ENCODE measurements around the gene CARD11.
"Not testable (repeated sequence)": the region's sequence is repeated elsewhere in the genome, so short reads cannot be mapped to it uniquely, and the experiment has no call there.

The CARD11 gene

DNA sequence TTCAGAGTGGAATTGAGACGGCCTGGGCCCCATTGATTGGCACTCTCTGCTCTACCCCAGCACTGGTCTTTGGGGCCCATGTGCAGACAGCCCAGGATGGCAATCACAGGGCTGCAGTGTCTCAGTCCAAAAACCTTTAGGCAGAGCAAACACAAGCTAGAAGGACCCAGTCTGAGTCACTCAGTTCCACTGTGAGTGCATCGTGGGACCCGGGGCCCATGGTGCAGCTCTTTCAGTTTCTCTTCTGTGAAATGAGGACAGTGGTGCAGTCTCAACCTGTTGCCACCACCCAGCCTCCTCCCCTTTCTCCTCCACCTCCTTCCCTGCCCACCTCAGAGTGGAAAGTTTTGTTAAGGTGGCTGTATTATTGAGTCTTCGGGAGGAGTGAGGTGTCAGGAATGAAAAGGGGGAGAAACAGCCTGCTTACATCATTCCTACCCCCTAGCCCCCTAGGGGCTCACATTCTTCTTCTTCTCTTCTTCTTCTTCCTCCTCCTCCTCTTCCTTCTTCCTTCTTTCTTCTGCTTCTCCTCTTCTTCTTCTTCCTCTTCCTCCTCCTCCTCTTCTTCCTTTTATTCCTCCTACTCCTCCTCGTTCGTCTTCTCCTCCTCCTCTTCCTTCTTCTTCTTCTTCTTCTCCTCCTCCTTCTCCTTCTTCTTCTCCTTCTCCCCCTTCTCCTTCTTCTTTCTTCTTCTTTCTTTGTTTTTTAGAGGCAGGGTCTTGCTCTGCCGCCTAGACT is 19.5 kb upstream of the CARD11 start:
- DNase-seq: no peak

DNA sequence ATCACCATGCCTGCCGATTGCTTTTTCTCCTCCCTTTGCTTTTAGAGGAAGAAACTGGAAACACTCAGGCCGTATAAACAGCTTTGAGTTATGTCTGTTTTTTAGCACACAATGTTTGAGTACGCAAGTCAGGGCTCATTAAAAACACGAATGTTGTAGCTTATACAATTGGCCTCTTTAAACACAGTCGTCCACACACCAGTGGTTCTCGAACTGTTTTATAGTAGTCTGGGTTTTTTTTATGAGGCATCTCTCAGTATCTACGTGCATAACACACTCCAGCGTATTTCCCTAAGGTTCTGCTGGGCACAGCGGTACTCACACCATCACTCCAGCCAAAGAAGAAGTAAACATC is 13.4 kb upstream of the CARD11 start:
- no peak for DNase-seq

DNA sequence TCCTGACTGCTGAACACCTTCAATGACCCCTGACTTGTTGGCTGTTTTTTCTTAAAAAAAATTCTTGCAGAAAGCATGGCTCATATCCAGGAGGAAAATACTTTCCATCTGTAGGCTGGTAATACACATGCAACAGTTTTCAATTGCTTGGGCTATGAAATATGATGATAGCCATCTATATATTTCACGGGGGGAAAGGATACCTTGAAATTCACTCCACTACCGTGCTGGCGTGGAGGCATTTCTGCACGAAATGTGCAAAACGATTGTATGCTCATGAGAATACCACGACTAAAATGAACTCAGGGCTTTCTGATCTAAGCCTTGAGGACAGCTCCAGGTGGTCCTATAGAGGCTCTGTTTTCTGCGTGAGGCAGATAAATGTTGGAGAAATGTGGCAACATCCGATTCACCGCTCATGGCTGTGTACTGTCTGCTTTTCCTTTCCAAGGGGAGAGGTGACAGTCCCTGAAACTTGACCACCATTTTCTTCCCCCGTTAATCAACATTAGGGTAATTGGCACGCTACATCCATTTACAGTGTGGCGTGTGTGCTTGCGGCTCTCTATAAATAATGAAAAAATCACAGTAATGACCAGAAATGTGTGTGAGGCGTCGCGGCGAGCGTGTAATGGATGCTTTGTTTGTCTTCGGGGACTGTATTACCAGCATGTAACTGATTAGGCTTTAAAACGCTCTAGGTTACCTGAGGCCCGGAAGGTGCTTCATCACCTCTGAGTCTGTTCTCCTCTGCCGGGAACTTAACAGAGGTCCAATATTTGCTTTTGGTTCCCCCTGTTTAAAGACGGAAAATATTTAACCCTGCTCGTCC is 12.8 kb upstream of the CARD11 start:
- DNase-seq: no peak

DNA sequence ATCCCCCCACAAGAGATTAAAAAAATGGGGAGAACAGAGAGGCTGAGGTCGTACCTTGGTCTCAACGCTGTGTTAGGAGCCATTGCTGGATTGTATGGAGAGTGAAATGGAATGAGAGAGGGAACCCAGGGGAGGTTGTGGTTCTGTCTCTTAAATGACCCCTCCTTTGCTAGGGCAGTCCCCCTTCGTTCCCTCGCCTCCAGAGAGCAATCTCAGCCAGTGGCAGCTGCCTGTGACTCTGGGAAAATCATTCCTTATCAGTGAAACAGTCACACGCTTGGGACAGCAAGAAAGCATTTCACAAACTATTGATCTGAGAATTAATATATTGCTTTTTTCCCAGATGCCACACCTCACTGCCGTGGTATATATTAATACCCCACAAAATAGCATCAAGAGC is 12.0 kb upstream of the CARD11 start:
- DNase-seq: no peak

DNA sequence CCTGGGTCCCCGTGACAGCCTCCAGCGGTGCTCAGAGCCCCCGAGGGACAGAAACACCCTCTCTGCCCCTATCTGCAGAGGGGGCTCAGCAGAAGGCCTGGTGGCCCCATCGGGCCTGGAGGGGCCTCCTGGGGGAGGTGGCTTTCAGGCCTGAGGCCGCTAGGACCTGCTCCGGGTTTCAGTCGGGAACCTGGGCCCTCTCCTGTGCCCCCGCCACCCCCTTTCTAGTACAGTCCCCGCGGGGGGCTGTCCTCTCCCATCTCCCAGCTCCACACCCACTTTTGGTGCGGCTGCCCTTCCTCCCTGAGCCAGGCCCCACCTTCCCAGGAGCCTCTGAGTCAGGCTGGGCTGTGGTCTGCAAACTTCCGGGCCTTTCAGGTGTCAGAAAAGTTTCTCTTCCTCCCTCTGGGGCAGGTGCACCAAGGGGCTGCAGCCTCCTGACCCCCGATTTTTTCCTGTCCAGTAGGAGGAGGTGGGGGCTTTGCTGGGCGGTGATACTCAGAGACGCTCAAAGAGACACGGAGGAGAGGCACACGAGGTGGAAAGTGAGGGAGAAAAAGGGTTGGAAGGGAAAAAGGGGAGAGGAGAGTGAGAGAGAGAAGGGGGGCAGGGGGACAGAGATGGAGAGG is 692 bp downstream of the CARD11 start:
- DNase-seq: no peak

DNA sequence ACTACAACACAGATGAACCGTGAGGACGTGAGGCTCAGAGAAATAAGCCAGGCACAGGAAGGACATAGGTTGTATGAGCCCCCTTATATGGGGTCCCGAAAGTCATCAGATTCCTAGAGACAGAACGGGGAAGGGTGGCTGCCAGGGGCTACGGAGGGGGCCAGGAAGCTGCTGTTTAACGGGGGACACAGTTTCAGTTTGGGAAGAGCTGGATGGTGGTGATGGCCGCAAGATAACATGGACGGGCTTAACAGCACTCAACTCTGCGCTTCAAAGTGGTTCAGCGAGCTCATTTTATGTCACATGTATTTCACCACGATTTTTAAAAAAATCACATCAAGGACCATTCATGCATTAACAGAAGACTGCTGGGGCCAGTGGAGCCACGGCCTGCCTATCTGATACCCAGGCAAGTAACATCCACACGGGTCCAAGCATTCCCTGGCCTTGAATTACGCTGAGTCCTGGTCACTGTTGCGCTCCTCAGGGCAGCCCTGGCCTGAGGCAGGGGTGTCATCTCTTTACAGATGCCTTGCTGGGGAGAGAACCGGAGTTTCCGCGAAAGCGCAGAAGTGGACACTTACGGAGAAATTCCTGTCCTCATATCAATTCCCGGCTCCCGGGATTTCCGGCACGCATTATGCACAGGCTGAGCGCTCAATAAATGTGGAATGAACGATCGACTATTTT is 1.5 kb downstream of the CARD11 start:
- DNase-seq: no peak

DNA sequence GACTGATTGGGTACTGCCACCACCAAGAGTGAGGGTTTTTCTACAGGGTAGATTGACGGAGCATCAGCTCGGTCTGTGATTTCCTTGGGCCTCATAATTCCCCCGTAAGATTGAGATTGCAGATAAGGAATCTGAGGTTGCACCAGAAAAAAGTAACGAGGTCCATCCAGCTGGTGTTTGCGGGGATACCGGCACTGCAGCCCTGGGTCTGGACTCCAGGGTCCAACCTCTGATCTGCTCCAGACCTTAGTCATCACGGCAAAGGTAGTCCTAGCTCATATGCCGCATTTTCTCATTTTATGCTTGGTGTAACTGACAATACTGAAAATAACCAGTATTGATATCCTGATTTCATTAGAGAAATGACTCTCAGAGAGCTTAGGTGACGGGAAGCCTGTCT is 3.9 kb downstream of the CARD11 start:
- DNase-seq: no peak

DNA sequence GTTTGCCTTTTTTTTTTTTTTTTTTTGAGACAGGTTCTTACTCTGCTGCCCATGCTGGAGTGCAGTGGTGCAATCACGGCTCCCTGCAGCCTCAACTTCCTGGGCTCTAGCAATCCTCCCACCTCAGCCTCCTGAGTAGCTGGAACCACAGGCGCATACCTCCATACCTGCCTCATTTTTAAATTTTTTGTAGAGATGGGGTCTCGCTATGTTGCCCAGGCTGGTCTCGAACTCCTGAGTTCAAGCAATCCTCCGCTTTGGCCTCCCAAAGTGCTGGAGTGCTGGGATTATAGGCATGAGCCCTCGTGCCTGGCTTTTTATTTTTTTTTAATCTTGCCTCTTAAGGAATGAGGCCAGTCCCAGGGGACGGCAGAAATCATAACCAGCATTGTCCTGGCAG is 5.7 kb downstream of the CARD11 start:
- not testable (repeated sequence) for DNase-seq

DNA sequence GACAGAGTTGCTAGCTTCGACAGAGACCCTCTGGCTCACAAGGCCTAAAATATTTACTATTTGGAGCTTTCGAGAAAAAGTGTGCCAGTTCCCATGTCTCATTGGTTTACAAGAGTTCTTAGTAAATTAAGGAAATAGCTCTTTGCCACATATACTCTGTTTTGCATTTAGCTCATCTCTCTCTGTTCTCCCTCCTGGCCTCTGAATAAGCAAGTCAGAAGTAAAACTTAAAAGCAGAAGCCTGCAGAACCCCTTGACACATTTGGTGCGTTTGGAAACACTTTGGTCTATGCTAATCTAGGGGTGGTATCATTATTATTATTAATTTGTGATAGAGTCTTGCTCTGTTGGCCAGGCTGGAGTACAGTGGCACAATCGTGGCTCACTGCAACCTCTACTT is 6.4 kb downstream of the CARD11 start:
- no peak for DNase-seq

DNA sequence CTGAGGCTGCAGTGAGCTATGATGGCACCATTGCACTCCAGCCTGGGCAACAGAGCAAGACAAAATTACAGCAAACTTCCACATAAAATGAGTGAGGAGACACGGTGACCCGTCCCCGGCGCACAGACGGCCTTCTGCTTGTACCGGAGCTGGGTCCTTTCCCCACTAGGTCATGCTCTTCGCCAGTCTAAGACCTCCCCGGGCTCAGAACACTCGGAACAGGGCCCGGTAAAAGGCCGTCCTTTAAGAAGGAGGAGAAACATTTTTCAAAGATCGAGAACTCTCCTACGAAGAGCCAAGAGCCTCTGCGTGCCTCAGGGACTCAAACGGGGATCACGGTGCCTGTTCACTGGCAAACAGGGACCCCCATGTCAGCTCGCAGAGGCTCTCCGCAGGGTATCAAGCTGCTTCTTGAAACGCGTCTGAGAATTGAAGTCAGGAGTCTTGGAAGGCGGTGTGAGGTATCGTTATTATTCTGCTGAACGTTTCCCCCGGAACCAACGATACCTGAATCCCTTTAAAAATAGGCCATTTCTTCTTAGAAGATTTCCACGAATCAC is 9.0 kb downstream of the CARD11 start:
- DNase-seq: no peak

DNA sequence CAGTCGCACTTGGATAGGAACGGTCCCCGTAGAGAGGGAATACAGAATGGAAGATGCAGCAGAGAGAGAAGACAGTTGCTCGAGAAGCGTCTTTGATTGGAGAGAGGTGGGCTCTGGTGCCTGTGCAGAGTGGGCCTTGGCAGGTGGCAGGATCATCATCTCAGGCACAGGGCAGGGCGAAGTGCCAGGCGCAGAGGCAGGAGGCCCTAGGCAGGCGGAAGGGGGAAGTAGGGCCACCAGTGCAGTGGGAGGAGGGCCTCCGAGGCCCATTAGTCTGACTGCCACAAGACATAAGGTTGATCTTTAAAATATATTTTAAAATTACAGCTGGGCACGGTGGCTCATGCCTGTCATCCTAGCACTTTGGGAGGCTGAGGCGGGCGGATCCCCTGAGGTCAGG is 10.1 kb downstream of the CARD11 start:
- DNase-seq: no peak

DNA sequence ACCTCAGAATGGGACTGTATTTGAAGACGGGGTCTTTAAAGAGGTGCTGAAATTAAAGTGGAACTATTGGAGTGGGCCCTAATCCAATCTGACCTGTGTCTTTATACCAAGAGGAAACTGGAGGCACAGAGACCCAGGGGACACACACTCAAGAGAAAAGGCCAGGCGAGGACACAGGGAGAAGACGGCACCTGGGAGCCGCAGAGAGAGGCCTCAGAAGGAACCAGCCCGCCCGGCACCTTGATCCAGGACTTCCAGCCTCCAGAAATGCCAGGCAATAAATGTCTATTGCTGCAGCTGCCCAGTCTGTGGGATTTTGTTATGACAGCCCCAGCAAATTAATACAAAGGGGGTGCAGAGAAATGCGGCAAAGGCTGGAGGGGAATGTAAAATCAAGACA is 10.5 kb downstream of the CARD11 start:
- DNase-seq: no peak

DNA sequence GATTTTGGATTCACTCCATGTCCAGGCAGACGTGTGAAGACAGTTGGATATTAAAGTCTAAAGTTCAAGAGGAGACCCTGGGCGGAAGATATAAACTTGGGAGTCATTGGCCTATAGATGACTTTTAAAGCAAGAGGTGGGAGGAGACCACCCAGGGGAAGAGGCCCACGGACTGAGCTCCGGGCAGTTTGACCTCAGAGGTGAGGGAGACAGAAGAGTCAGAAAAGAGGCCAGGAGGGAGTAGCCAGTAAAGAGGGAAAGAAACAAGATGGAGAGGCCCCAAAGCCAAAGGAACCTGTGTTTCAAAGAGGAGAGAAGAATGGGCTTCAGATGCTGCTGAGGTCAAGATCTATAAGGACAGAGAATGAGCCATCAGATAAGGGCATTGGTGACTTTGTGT is 11.4 kb downstream of the CARD11 start:
- no peak for DNase-seq

DNA sequence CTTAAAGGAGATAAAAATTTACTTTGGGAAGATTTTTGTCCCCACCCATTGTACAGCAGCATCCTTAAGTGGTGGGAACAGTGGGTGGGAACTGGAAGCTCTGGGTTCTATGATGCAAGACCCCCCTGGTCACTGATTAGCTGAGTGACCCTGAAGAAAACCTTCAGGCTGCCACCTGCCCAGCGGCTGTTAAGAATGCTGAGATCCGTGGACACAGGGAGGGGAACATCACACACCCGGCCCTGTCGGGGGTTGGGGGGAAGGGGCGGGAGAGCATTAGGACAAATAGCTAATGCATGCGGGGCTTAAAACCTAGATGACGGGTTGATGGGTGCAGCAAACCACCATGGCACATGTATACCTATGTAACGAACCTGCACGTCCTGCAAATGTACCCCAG is 14.5 kb downstream of the CARD11 start:
- DNase-seq: no peak

DNA sequence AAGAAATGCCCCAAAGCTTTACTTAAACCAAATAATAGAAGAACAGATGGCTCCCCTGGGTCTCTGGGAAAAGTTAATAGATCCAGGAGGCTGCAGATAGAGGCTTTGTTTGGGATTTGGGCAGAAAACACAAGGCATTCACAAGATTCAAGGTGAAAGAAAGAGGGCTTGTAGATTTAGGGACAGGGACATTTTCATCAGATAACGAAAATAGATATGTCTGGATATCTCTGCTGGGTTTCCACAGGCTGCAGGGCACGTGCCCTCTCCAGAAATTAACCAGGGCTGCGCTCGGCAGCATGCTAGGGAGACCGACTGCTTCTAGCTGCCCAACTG is 14.9 kb downstream of the CARD11 start:
- DNase-seq: no peak

DNA sequence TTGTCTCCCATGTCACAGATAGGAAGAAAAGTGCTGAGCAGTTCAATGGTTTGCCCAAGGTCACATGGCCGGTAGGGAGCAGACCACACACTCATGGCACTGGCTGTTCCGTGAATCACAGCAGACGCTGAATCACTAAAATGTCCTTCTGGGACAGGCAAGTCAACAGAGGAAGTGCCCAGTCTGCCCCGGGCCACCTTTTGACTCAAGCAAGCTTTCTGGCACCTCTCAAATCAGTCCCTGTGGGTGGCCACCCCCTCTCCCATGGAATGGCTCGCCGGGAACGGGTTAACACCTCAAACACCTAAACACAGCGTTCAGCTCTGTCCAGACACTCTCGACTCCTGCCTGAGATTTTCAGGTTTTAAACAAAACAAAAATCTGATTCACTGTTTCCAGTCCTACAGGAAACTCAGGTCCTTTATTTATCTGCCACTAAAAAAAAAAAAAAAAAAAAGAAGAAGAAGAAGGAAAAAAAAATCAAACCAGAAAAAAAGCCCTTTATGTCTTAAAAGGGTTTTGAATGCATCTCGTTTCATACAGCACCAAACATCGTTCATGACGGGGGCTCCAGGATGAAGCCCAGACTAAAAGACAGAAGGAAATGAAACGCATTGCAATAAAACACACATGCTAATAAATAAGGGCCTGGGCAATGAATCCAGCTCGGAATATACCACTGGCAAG is 15.5 kb downstream of the CARD11 start:
- DNase-seq: no peak

DNA sequence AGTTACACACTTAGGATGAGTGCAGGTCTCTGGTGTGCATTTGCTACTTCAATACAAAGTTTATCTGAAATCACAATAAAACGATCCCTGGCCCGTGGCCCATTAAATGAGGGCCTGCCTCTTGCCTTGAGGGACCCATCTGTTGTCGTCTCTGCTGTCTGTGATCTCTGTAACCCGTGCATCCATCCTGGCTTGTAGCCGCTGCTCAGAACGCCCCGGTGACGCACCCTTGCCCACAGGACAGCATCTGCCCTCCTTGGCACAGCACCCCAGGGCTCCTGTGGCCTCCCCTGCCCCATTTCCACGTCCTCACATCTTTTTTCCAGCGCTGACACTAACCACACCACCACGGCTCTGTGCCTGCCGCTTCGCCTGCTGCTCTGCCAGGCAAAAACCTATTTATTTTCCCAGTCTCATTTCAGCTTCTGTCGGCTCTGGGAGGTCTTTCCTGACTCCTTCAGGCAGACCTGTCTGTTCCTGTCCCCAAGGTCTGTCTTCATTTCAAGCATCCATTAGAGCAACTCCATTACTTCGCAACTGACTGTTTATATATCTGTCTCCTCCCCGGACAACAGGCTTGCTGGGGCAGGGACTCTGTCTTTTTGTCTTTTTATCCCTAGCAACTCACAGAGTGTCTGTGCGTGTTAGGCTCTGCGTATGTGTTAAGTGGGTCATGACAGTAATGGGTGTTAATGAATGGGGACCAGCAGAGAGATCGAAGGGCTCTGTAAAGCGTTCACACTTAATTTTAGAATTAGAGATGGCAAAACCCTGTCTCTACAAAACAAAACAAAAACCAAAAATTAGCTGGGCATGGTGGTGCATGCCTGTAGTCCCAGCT is 16.4 kb downstream of the CARD11 start:
- DNase-seq: no peak

DNA sequence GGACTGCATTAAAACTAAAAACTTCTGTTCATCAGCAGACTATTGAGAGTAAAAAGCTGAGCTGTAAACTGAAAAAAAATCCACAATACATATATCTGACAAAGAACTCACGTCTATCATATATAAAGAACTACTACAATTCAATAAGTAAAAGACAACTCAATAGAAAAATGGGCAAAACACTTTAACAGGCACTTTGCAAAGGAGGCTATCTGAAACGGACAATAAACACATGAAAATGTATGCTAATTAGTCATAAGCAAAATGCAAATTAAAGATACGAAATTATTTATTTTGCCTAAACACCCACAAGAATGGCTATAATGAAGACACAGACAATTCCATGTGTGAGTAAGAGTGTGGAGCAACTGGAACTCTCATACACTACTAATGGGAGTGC is 18.1 kb downstream of the CARD11 start:
- DNase-seq: no peak

DNA sequence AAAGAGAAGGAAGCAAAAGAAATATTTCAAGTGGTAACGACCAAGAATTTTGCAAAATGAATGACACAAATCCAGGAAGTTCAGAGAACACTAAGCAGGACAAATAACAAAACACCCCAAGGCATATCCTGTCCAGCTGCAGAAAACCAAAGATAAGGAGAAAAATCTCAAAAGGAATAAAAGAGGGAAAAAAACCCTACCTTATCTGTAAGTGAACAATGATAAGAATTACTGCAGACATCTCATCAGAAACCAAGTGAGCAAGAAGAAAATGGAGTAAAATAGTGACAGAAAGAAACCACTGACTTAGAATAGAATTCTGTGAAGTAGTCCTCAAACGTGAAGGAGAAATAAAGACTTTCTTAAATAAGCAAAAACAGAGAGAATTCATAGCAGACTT is 21.8 kb downstream of the CARD11 start:
- DNase-seq: no peak

DNA sequence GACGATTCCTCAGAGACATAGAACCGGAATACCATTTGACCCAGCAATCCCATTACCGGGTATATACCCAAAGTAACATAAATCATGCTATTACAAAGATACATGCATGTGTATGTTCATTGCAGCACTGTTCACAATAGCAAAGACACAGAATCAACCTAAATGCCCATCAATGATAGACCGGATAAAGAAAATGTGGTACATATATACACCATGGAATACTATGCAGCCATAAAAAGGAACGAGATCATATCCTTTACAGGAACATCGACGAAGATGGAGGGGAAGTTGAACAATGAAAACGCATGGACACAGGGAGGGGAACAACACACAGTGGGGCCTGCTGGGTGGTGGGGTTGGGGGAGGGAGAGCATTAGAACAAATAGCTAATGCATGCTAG is 22.4 kb downstream of the CARD11 start:
- not testable (repeated sequence) for DNase-seq

DNA sequence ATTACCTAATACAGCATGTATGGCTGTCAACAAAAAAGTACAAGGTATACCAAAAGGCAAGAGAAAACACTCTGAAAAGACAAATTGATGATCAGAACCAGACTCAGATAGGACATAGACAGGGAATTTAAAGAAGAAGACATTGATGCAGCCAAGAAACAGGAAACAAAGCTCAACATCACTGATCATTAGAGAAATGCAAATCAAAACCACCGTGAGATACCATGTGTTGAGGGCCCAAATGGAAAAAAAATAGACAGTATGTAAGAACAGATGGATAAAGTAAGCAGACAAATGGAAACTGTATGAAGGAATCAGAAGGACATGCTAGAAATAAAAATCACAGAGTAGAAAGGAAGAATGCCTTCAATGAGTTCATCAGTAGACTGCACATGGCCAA is 23.3 kb downstream of the CARD11 start:
- DNase-seq: no peak

DNA sequence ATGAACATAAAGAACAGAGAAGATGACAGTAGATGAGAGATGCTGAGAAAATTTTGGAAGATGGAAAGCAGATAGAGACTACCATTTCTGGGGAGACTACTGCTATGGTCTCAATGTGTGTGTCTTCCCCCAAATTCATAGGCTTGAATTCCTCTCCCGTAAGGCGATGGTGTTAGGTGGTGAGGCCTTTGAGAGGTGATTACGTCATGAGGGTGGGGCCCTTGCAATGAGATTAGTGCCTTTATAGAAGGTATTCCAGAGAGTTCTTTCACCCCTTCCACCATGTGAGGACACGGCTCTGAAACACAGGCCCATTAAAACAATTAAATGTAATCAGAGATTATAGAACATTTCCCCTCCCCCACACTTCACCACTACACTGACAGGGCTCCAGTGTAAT is 23.9 kb downstream of the CARD11 start:
- DNase-seq: no peak
